Stimulated activated CD8-positive, alpha-beta memory T cell treated with anti-CD3 and anti-CD28 coated beads, Interleukin-7, amount 100 ng/mL, for 48 hours (primary cell): ENCODE results near the gene BORA.
A peak's percentile ranks its signal among the peaks of the same experiment; 100 is the strongest.
"Not testable (repeated sequence)": the region's sequence is repeated elsewhere in the genome, so short reads cannot be mapped to it uniquely, and the experiment has no call there.

Experiments used
- DNase-seq, 2 donors: peaks; one replicate each; pipeline ENCODE4 v3.0.0-alpha.2; 2020; ENCODE audit warnings: low read depth in 1 of 2; ENCODE audit errors: extremely low read depth in 1 of 2

BORA gene

GRCh38 chr13:72760189-72760588 lies 32.5 kb downstream of the BORA start:
- no peak for DNase-seq

- DNase-seq = no peak
These were observed 35.7 kb downstream of the BORA start for GRCh38 chr13:72763411-72763810.

- DNase-seq = no peak
These were observed 46.3 kb downstream of the BORA start for GRCh38 chr13:72774019-72774418.

- DNase-seq = peak; percentile 94 to 96
These were observed 54.0 kb downstream of the BORA start, which contains the start of the genes DIS3 and PIBF1 for GRCh38 chr13:72781451-72782439. Gene DIS3 (minus strand): TSS chr13:72781900. CDS start chr13:72781832, 68 bp downstream. Gene PIBF1 (plus strand): TSS chr13:72782133. CDS start chr13:72783470, 1,337 bp downstream.

- DNase-seq = no peak
These were observed 55.0 kb downstream of the BORA start for GRCh38 chr13:72782717-72783116.

GRCh38 chr13:72784679-72785078 lies 57.0 kb downstream of the BORA start:
- DNase-seq = not testable (repeated sequence)

GRCh38 chr13:72788831-72789230 lies 61.1 kb downstream of the BORA start:
- no peak for DNase-seq

- no peak for DNase-seq
These were observed 64.9 kb downstream of the BORA start for GRCh38 chr13:72792640-72793039.

GRCh38 chr13:72798817-72799216 lies 71.1 kb downstream of the BORA start:
- DNase-seq = no peak

GRCh38 chr13:72804301-72804700 lies 76.6 kb downstream of the BORA start:
- DNase-seq = no peak
